ENCODE results near the gene AQP1.

Gene AQP1

DNA sequence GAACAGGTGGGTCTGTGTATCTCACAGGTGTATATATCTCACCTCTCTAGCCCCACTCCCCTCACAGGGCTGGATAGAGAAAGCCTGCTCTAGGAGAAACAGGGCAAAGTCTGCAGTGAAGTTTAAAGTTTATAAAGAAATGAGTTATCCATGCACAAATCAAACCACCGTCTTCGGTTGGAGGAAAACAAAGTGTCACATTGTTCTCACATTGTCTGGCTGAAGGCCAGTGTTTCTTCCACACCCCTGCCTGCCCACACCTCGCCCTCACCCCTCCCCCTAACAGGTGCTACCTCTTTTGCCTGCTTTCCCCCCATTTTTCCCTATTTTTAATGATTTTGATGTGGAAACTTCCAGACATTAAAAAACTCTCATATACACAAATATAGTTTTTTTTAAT, 25.8 kb downstream of the AQP1 start (continued):
- TF ChIP-seq, protein P1, sequence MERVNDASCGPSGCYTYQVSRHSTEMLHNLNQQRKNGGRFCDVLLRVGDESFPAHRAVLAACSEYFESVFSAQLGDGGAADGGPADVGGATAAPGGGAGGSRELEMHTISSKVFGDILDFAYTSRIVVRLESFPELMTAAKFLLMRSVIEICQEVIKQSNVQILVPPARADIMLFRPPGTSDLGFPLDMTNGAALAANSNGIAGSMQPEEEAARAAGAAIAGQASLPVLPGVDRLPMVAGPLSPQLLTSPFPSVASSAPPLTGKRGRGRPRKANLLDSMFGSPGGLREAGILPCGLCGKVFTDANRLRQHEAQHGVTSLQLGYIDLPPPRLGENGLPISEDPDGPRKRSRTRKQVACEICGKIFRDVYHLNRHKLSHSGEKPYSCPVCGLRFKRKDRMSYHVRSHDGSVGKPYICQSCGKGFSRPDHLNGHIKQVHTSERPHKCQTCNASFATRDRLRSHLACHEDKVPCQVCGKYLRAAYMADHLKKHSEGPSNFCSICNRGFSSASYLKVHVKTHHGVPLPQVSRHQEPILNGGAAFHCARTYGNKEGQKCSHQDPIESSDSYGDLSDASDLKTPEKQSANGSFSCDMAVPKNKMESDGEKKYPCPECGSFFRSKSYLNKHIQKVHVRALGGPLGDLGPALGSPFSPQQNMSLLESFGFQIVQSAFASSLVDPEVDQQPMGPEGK (CRISPR knock-in tag; IDR thresholded peaks at IDR 0.05; ENCODE audit: borderline replicate concordance), result no peak
- TF ChIP-seq ZNF70 (CRISPR knock-in tag; IDR thresholded peaks at IDR 0.05) (no peak), CREB5 (CRISPR knock-in tag; IDR thresholded peaks at IDR 0.05; ENCODE audit: low read depth) (no peak), SNAI2 (CRISPR knock-in tag; IDR thresholded peaks at IDR 0.05) (no peak), GLIS3 (CRISPR knock-in tag; IDR thresholded peaks at IDR 0.05) (no peak), BACH2 (CRISPR knock-in tag; IDR thresholded peaks at IDR 0.05; ENCODE audit: borderline replicate concordance) (no peak)

- ATAC-seq, result peak; percentile 96
- TF ChIP-seq TCF4 (CRISPR knock-in tag; IDR thresholded peaks at IDR 0.05; ENCODE audit: borderline replicate concordance), result peak; percentile 20; the same call in 1 of the 2 replicates
- TF ChIP-seq ZNF70 (CRISPR knock-in tag; IDR thresholded peaks at IDR 0.05), result no peak
These were observed 27.0 kb downstream of the AQP1 start for GRCh38 chr7:30938435-30939316.

DNA sequence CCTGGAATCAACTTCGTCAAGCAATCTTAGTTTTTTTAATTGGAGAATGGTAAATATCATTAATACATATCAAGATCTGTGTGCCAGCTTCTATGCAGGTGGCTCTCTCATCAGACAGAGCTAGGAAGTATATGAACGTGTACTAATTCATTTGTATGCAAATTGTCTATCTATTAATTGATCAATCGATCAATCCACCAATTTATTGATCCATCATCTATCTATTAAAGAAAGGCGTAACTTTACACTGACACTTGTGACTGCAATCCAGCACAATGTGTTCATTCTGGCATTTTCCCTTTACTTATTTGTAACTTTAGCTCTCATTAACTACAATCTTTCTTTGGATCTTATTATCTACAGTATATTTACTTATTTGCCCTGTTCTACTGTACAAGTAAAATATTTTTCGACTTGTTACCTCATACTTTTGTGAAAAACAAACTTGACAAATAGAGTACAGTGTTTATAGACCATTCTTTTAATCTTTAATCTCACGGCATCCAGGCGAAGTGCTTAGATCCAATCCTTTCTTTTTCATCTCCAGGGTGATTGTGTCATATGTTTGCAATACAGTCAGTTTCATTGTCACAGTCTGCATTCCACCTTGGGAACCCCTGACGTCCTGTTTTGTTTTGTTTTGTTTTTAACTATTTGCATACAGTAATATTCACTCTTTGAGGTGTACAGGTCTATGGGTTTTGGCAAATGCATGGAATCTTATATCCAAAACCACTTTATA, 30.1 kb downstream of the AQP1 start:
- TF ChIP-seq, protein P1 (CRISPR knock-in tag; IDR thresholded peaks at IDR 0.05; ENCODE audit: borderline replicate concordance), result no peak
- TF ChIP-seq ARNTL (CRISPR knock-in tag; IDR thresholded peaks at IDR 0.05; ENCODE audit: borderline replicate concordance, low read depth) (no peak), BACH2 (CRISPR knock-in tag; IDR thresholded peaks at IDR 0.05; ENCODE audit: borderline replicate concordance) (no peak), TOX (CRISPR knock-in tag; IDR thresholded peaks at IDR 0.05; ENCODE audit: borderline replicate concordance) (no peak), ZNF8 (CRISPR knock-in tag; IDR thresholded peaks at IDR 0.05) (no peak)
- no peak for ATAC-seq

DNA sequence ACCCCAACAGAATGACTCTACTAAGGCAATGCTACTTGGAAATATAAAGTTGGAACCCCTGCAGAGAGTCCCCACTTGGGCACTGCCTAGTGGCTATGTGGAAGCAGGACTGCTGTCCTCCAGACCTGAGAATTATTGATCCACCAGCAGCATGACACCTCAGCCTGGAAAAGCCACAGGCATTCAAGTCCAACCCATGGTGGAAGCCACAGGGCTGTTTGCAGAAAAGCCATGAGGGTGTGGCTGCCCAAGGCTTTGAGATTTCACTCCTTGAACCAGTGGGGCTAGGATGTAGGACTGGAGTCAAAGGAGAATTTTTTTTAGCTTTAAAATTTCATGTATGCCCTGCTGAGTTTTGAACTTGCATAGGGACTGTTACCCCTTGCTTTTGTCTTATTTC, 38.5 kb downstream of the AQP1 start:
- ATAC-seq, result no peak
- TF ChIP-seq ZNF8 (CRISPR knock-in tag; IDR thresholded peaks at IDR 0.05), result no peak
- TF ChIP-seq, protein P2, sequence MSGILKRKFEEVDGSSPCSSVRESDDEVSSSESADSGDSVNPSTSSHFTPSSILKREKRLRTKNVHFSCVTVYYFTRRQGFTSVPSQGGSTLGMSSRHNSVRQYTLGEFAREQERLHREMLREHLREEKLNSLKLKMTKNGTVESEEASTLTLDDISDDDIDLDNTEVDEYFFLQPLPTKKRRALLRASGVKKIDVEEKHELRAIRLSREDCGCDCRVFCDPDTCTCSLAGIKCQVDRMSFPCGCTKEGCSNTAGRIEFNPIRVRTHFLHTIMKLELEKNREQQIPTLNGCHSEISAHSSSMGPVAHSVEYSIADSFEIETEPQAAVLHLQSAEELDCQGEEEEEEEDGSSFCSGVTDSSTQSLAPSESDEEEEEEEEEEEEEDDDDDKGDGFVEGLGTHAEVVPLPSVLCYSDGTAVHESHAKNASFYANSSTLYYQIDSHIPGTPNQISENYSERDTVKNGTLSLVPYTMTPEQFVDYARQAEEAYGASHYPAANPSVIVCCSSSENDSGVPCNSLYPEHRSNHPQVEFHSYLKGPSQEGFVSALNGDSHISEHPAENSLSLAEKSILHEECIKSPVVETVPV (CRISPR knock-in tag; IDR thresholded peaks at IDR 0.05), result no peak
- no peak for TF ChIP-seq CREB5 (CRISPR knock-in tag; IDR thresholded peaks at IDR 0.05; ENCODE audit: low read depth)
- no peak for TF ChIP-seq BACH2 (CRISPR knock-in tag; IDR thresholded peaks at IDR 0.05; ENCODE audit: borderline replicate concordance)
- no peak for TF ChIP-seq POU6F1 (CRISPR knock-in tag; IDR thresholded peaks at IDR 0.05; ENCODE audit: borderline replicate concordance, low read depth)
- TF ChIP-seq ZFP30 (CRISPR knock-in tag; IDR thresholded peaks at IDR 0.05), result no peak
- no peak for TF ChIP-seq ISL1 (CRISPR knock-in tag; IDR thresholded peaks at IDR 0.05)
- no peak for TF ChIP-seq CSDC2 (CRISPR knock-in tag; IDR thresholded peaks at IDR 0.05)
- TF ChIP-seq ZFP3 (CRISPR knock-in tag; IDR thresholded peaks at IDR 0.05), result no peak
- TF ChIP-seq ZC3H10 (CRISPR knock-in tag; IDR thresholded peaks at IDR 0.05), result no peak
- TF ChIP-seq ZNF70 (CRISPR knock-in tag; IDR thresholded peaks at IDR 0.05), result no peak
- no peak for TF ChIP-seq PPARA (CRISPR knock-in tag; IDR thresholded peaks at IDR 0.05; ENCODE audit: borderline replicate concordance)
